ENCODE data around the gene CCDC63.

CCDC63 gene

GRCh38 chr12:110811972-110812371 is 34.8 kb upstream of the CCDC63 start:
- no peak overlapping the region for H3K4me3 ChIP-seq (ENCODE audit: low read depth, low read length)
- no peak for TF ChIP-seq CTCF (IDR thresholded peaks at IDR 0.05; ENCODE audit: low read depth, low read length, missing control alignments)
- in situ Hi-C loops (cut with HindIII; ENCODE audit: low sequenced_read_pairs) = no loop called here
- no peak for DNase-seq (ENCODE audit: low read depth)

GRCh38 chr12:110813285-110813684 is 33.5 kb upstream of the CCDC63 start:
- no peak for TF ChIP-seq CTCF (IDR thresholded peaks at IDR 0.05; ENCODE audit: low read depth, low read length, missing control alignments)
- no peak for DNase-seq (ENCODE audit: low read depth)
- no peak overlapping the region for H3K4me3 ChIP-seq (ENCODE audit: low read depth, low read length)
- in situ Hi-C loops (cut with HindIII; ENCODE audit: low sequenced_read_pairs) = no loop called here

- in situ Hi-C loops (cut with HindIII; ENCODE audit: low sequenced_read_pairs) = no loop called here
- DNase-seq (ENCODE audit: low read depth) = no peak
- H3K4me3 ChIP-seq (ENCODE audit: low read depth, low read length) = no peak overlapping the region
- no peak for TF ChIP-seq CTCF (IDR thresholded peaks at IDR 0.05; ENCODE audit: low read depth, low read length, missing control alignments)
Observed at GRCh38 chr12:110813756-110814155, 33.0 kb upstream of the CCDC63 start.

- TF ChIP-seq CTCF (IDR thresholded peaks at IDR 0.05; ENCODE audit: low read depth, low read length, missing control alignments) = no peak
- no peak overlapping the region for H3K4me3 ChIP-seq (ENCODE audit: low read depth, low read length)
- in situ Hi-C loops (cut with HindIII; ENCODE audit: low sequenced_read_pairs) = no loop called here
- DNase-seq (ENCODE audit: low read depth) = no peak
Observed at GRCh38 chr12:110816248-110816647, 30.5 kb upstream of the CCDC63 start.

- no peak for TF ChIP-seq CTCF (IDR thresholded peaks at IDR 0.05; ENCODE audit: low read depth, low read length, missing control alignments)
- in situ Hi-C loops (cut with HindIII; ENCODE audit: low sequenced_read_pairs) = no loop called here
- no peak for DNase-seq (ENCODE audit: low read depth)
- no peak overlapping the region for H3K4me3 ChIP-seq (ENCODE audit: low read depth, low read length)
Observed at GRCh38 chr12:110816779-110817178, 30.0 kb upstream of the CCDC63 start.

GRCh38 chr12:110818511-110818910 is 28.3 kb upstream of the CCDC63 start:
- no peak for DNase-seq (ENCODE audit: low read depth)
- in situ Hi-C loops (cut with HindIII; ENCODE audit: low sequenced_read_pairs) = no loop called here
- TF ChIP-seq CTCF (IDR thresholded peaks at IDR 0.05; ENCODE audit: low read depth, low read length, missing control alignments) = no peak
- no peak overlapping the region for H3K4me3 ChIP-seq (ENCODE audit: low read depth, low read length)

- no peak for TF ChIP-seq CTCF (IDR thresholded peaks at IDR 0.05; ENCODE audit: low read depth, low read length, missing control alignments)
- no peak overlapping the region for H3K4me3 ChIP-seq (ENCODE audit: low read depth, low read length)
- in situ Hi-C loops (cut with HindIII; ENCODE audit: low sequenced_read_pairs) = no loop called here
Observed at GRCh38 chr12:110819150-110819549, 27.6 kb upstream of the CCDC63 start.

More at GRCh38 chr12:110819150-110819549, 27.6 kb upstream of the CCDC63 start:
- DNase-seq (ENCODE audit: low read depth) = no peak
